ENCODE results near the gene AGO4.

DNA sequence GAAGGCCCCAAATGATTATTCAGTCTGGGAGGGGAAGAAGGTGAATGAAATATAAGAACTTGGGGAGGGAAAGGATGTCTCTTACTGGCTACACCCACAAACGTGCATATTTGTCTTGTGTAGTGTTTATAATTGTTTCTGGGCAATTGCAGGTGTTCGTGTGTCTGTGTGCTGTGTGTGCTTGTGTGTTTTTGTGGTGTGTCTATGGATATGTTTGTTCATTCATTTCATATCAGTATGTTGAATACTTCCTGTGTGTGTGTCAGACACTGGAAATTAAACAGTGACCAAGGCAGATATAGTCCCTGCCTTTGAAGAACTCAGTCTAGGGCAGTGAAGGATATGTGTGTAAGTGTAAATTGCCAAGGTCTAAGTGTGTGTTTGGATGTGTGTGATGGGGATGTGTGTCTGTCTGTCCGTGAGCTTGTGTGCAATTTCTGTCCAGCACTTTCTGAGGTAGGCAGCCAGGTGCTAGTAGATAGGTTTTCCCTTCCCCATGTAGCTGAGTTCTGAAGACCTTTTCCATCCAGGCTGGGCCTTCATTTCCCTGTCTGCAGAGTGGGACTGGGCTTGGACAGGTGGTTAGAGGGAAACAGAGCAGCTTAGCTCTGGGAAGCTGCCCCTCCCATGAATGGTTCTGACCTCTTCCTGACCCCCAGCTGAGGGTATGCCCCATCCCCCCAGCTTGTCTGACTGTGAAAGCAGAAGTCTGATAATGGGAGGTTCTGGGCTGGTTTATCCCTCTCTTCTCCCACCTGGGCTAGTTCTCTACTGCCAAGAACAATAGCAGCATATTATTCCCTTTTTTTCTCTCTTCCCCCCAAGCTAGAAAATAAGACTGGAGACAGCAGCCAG is 79.0 kb downstream of the AGO4 start:
- no peak for TF ChIP-seq EZH2phosphoT487 (IDR thresholded peaks at IDR 0.05; ENCODE audit: low read depth)
- TF ChIP-seq, protein P1, sequence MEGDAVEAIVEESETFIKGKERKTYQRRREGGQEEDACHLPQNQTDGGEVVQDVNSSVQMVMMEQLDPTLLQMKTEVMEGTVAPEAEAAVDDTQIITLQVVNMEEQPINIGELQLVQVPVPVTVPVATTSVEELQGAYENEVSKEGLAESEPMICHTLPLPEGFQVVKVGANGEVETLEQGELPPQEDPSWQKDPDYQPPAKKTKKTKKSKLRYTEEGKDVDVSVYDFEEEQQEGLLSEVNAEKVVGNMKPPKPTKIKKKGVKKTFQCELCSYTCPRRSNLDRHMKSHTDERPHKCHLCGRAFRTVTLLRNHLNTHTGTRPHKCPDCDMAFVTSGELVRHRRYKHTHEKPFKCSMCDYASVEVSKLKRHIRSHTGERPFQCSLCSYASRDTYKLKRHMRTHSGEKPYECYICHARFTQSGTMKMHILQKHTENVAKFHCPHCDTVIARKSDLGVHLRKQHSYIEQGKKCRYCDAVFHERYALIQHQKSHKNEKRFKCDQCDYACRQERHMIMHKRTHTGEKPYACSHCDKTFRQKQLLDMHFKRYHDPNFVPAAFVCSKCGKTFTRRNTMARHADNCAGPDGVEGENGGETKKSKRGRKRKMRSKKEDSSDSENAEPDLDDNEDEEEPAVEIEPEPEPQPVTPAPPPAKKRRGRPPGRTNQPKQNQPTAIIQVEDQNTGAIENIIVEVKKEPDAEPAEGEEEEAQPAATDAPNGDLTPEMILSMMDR (IDR thresholded peaks at IDR 0.05; ENCODE audit: low read depth, low read length): no peak

All from OCI-LY3 (cell line).